Measurements from ENCODE around the gene ATG5. TPM values are rescaled to one million over a fixed set of nuclear protein-coding genes. Genes with fewer than 3 reads are reported as not detected.

ATG5 gene
- total and polyA plus RNA-seq, 2 experiments from 2014 or later: 31.6 to 48.2 TPM

DNA sequence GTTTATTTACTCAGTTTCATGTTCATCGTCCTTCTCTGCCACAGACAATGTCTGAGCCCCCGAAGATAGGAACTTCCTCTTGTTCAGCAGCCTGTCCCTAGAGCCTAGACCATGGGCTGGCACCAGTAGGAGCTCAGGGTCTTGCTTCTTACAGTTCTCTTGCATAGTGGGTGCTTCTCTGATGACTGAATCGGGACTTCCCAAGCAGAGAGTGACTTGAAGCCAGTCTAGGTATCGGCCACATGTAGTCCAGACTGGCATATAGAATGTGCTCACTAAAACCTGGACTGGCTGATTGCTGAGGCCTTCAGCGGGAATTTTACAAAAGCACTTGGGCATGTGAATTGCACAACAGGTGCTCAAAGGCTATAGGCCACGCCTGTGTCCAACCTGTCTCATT lies 187.4 kb downstream of the ATG5 start (continued):
- TF ChIP-seq, protein P1, sequence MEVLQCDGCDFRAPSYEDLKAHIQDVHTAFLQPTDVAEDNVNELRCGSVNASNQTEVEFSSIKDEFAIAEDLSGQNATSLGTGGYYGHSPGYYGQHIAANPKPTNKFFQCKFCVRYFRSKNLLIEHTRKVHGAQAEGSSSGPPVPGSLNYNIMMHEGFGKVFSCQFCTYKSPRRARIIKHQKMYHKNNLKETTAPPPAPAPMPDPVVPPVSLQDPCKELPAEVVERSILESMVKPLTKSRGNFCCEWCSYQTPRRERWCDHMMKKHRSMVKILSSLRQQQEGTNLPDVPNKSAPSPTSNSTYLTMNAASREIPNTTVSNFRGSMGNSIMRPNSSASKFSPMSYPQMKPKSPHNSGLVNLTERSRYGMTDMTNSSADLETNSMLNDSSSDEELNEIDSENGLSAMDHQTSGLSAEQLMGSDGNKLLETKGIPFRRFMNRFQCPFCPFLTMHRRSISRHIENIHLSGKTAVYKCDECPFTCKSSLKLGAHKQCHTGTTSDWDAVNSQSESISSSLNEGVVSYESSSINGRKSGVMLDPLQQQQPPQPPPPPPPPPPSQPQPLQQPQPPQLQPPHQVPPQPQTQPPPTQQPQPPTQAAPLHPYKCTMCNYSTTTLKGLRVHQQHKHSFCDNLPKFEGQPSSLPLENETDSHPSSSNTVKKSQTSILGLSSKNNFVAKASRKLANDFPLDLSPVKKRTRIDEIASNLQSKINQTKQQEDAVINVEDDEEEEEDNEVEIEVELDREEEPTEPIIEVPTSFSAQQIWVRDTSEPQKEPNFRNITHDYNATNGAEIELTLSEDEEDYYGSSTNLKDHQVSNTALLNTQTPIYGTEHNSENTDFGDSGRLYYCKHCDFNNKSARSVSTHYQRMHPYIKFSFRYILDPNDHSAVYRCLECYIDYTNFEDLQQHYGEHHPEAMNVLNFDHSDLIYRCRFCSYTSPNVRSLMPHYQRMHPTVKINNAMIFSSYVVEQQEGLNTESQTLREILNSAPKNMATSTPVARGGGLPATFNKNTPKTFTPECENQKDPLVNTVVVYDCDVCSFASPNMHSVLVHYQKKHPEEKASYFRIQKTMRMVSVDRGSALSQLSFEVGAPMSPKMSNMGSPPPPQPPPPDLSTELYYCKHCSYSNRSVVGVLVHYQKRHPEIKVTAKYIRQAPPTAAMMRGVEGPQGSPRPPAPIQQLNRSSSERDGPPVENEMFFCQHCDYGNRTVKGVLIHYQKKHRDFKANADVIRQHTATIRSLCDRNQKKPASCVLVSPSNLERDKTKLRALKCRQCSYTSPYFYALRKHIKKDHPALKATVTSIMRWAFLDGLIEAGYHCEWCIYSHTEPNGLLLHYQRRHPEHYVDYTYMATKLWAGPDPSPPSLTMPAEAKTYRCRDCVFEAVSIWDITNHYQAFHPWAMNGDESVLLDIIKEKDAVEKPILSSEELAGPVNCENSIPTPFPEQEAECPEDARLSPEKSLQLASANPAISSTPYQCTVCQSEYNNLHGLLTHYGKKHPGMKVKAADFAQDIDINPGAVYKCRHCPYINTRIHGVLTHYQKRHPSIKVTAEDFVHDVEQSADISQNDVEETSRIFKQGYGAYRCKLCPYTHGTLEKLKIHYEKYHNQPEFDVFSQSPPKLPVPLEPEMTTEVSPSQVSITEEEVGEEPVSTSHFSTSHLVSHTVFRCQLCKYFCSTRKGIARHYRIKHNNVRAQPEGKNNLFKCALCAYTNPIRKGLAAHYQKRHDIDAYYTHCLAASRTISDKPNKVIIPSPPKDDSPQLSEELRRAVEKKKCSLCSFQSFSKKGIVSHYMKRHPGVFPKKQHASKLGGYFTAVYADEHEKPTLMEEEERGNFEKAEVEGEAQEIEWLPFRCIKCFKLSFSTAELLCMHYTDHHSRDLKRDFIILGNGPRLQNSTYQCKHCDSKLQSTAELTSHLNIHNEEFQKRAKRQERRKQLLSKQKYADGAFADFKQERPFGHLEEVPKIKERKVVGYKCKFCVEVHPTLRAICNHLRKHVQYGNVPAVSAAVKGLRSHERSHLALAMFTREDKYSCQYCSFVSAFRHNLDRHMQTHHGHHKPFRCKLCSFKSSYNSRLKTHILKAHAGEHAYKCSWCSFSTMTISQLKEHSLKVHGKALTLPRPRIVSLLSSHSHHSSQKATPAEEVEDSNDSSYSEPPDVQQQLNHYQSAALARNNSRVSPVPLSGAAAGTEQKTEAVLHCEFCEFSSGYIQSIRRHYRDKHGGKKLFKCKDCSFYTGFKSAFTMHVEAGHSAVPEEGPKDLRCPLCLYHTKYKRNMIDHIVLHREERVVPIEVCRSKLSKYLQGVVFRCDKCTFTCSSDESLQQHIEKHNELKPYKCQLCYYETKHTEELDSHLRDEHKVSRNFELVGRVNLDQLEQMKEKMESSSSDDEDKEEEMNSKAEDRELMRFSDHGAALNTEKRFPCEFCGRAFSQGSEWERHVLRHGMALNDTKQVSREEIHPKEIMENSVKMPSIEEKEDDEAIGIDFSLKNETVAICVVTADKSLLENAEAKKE (CRISPR knock-in tag; IDR thresholded peaks at IDR 0.05): no peak
- TF ChIP-seq ZNF331 (CRISPR knock-in tag; IDR thresholded peaks at IDR 0.05; ENCODE audit: low read depth): no peak

DNA sequence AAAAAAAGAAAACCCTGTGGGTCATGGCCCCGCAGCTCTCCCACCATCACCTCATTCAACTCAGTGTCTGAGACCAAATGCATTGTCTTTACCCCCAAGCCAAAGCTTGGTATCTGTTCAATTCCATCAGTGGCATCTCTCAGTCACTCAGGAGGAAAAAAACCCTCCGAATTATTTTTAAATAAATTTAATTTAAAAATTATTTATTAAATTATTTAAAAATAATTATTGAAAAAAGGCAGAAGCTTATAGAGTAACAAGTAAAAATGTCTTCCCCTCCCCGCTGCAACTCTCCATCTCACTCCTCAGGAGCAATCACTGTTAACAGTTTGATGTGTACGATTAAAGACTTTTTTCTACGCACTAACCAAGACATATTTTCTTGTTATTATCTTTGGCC lies 188.7 kb downstream of the ATG5 start:
- ATAC-seq (no peak), DNase-seq (ENCODE audit: low spot score) (no peak)
- Mint-ChIP-seq H3K27ac (no peak overlapping the region), H3K9me3 (no peaks in the 10 kb centered on the region), H3K4me1 (peaks cover 3% of the 10 kb centered on the region), H3K36me3 (ENCODE audit: low read depth) (no peaks in the 10 kb centered on the region), H3K27me3 (ENCODE audit: insufficient read depth, low read depth, poor library complexity) (no peaks in the 10 kb centered on the region), H3K4me3 (no peak overlapping the region)
- Histone ChIP-seq H3K4me1 (ENCODE audit: insufficient read depth) (no peaks in the 10 kb centered on the region), H3F3A (replicated peaks; ENCODE audit: low read depth) (no peaks in the 10 kb centered on the region), H3K79me2 (replicated peaks; ENCODE audit: insufficient read depth) (no peaks in the 10 kb centered on the region), H3K4me3 (no peak overlapping the region), H3K36me3 (ENCODE audit: insufficient read depth) (no peaks in the 10 kb centered on the region), H4K20me1 (replicated peaks; ENCODE audit: insufficient read depth) (no peaks in the 10 kb centered on the region), H2AFZ (no peak overlapping the region), H3K27me3 (ENCODE audit: insufficient read depth) (no peaks in the 10 kb centered on the region), H3K9me2 (ENCODE audit: insufficient read depth) (no peaks in the 10 kb centered on the region), H3K4me2 (no peak overlapping the region), H3K27ac (ENCODE audit: low read depth) (no peak overlapping the region)
- TF ChIP-seq, protein P2, sequence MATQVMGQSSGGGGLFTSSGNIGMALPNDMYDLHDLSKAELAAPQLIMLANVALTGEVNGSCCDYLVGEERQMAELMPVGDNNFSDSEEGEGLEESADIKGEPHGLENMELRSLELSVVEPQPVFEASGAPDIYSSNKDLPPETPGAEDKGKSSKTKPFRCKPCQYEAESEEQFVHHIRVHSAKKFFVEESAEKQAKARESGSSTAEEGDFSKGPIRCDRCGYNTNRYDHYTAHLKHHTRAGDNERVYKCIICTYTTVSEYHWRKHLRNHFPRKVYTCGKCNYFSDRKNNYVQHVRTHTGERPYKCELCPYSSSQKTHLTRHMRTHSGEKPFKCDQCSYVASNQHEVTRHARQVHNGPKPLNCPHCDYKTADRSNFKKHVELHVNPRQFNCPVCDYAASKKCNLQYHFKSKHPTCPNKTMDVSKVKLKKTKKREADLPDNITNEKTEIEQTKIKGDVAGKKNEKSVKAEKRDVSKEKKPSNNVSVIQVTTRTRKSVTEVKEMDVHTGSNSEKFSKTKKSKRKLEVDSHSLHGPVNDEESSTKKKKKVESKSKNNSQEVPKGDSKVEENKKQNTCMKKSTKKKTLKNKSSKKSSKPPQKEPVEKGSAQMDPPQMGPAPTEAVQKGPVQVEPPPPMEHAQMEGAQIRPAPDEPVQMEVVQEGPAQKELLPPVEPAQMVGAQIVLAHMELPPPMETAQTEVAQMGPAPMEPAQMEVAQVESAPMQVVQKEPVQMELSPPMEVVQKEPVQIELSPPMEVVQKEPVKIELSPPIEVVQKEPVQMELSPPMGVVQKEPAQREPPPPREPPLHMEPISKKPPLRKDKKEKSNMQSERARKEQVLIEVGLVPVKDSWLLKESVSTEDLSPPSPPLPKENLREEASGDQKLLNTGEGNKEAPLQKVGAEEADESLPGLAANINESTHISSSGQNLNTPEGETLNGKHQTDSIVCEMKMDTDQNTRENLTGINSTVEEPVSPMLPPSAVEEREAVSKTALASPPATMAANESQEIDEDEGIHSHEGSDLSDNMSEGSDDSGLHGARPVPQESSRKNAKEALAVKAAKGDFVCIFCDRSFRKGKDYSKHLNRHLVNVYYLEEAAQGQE (IDR thresholded peaks at IDR 0.05; ENCODE audit: unreplicated experiment): no peak
- TF ChIP-seq ZNF114 (CRISPR knock-in tag; IDR thresholded peaks at IDR 0.05) (no peak), EZH2 (IDR thresholded peaks at IDR 0.05; ENCODE audit: low read depth, unreplicated experiment) (no peak), JUNB (IDR thresholded peaks at IDR 0.05; ENCODE audit: unreplicated experiment) (no peak), STAT1 (IDR thresholded peaks at IDR 0.05; ENCODE audit: unreplicated experiment) (no peak), EZH2phosphoT487 (IDR thresholded peaks at IDR 0.05; ENCODE audit: unreplicated experiment) (no peak), NANOG (IDR thresholded peaks at IDR 0.05; ENCODE audit: borderline replicate concordance) (no peak), POLR2AphosphoS5 (IDR thresholded peaks at IDR 0.05; ENCODE audit: low read depth) (no peak)
- TF ChIP-seq, protein P3, sequence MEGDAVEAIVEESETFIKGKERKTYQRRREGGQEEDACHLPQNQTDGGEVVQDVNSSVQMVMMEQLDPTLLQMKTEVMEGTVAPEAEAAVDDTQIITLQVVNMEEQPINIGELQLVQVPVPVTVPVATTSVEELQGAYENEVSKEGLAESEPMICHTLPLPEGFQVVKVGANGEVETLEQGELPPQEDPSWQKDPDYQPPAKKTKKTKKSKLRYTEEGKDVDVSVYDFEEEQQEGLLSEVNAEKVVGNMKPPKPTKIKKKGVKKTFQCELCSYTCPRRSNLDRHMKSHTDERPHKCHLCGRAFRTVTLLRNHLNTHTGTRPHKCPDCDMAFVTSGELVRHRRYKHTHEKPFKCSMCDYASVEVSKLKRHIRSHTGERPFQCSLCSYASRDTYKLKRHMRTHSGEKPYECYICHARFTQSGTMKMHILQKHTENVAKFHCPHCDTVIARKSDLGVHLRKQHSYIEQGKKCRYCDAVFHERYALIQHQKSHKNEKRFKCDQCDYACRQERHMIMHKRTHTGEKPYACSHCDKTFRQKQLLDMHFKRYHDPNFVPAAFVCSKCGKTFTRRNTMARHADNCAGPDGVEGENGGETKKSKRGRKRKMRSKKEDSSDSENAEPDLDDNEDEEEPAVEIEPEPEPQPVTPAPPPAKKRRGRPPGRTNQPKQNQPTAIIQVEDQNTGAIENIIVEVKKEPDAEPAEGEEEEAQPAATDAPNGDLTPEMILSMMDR (conservative IDR thresholded peaks at IDR 0.05; ENCODE audit: low read depth in 2 of 2): no peak
- TF ChIP-seq, protein P4, sequence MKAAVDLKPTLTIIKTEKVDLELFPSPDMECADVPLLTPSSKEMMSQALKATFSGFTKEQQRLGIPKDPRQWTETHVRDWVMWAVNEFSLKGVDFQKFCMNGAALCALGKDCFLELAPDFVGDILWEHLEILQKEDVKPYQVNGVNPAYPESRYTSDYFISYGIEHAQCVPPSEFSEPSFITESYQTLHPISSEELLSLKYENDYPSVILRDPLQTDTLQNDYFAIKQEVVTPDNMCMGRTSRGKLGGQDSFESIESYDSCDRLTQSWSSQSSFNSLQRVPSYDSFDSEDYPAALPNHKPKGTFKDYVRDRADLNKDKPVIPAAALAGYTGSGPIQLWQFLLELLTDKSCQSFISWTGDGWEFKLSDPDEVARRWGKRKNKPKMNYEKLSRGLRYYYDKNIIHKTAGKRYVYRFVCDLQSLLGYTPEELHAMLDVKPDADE (IDR thresholded peaks at IDR 0.05): no peak
